Activated T-helper 17 cell treated with anti-CD3 and anti-CD28 coated beads, Interleukin-2, amount 50 U/mL, for 72 hours (primary cell): ENCODE measurements around the gene FHAD1. TPM values are rescaled to one million over a fixed set of nuclear protein-coding genes. Genes with fewer than 3 reads are reported as not detected.

Experiments used
- ATAC-seq: fragments of 150-1000 bp; cut with Tn5 transposase; replicated peaks from 2 replicates; pipeline ENCODE4 v1.10.0; 2021; ENCODE audit warnings: mild to moderate bottlenecking, moderate library complexity
- H3K27ac Mint-ChIP-seq: one replicate; pipeline ENCODE4 v1.8.0; 2022; ENCODE audit warnings: mixed read lengths
- H3K27me3 Mint-ChIP-seq: one replicate; pipeline ENCODE4 v1.8.0; 2022; ENCODE audit warnings: mixed read lengths
- H3K36me3 Mint-ChIP-seq: one replicate; pipeline ENCODE4 v1.8.0; 2022; ENCODE audit warnings: low read depth, mild to moderate bottlenecking, mixed read lengths
- H3K4me1 Mint-ChIP-seq: one replicate; pipeline ENCODE4 v1.8.0; 2022; ENCODE audit warnings: mixed read lengths
- H3K4me3 Mint-ChIP-seq: one replicate; pipeline ENCODE4 v1.8.0; 2022; ENCODE audit warnings: mild to moderate bottlenecking, mixed read lengths
- H3K9me3 Mint-ChIP-seq: one replicate; pipeline ENCODE4 v1.8.0; 2022; ENCODE audit warnings: mixed read lengths
- total RNA-seq, 2 donors: library from RNA; stranded (reverse); gene quantifications; one replicate each; pipeline ENCODE4 v1.2.3, GENCODE V29; 2022

Gene FHAD1
- total RNA-seq, 2 donors from 2014 or later: not detected

DNA sequence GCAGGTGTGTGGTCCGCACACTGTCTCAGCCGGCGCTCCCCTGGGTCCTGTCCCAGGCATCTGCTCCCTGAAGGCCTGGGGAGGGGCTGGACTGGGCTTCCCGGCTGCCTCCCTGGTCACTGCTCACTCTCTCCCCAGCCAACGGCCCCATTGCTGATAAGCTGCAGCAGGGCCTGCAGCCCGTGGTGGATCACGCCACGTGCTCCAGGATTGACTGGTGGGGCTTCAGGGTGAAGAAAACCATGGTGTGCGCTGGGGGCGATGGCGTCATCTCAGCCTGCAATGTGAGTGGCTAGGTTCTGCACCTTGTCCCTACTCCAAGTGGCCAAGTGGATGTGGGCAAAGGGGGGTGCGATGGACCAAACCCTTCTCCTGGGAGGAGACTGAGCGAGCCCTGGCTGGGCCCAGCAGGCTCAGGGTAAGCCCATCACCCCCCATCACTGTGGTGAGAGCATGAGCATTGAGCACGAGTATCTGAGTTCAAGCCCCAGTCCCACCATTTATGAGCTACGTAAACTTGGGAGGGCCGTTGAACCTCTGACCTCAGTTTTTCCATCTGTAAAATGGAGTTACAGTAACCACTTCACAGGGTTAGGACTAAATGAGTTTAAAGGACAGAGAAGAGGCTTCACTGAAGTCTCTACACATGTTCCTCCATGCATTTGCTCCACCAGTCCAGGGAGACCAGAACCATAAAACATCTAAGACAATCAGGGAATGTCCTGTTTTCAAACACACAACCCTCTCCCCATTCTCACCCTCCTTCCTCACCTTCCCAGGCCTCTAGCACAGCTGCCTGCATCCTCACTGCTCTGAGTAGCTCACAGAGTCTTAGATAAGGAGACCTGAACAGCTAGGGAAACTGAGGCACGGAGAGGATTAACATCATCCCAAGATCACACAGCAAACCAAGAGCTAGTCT is 197.7 kb downstream of the FHAD1 start:
- ATAC-seq: no peak
- H3K27me3 Mint-ChIP-seq: peaks cover 12% of the 10 kb centered on the region
- H3K27ac Mint-ChIP-seq: no peak overlapping the region
- H3K36me3 Mint-ChIP-seq: no peaks in the 10 kb centered on the region
- no peak overlapping the region for H3K4me3 Mint-ChIP-seq
- no peaks in the 10 kb centered on the region for H3K9me3 Mint-ChIP-seq
- H3K4me1 Mint-ChIP-seq: peaks cover 4% of the 10 kb centered on the region

DNA sequence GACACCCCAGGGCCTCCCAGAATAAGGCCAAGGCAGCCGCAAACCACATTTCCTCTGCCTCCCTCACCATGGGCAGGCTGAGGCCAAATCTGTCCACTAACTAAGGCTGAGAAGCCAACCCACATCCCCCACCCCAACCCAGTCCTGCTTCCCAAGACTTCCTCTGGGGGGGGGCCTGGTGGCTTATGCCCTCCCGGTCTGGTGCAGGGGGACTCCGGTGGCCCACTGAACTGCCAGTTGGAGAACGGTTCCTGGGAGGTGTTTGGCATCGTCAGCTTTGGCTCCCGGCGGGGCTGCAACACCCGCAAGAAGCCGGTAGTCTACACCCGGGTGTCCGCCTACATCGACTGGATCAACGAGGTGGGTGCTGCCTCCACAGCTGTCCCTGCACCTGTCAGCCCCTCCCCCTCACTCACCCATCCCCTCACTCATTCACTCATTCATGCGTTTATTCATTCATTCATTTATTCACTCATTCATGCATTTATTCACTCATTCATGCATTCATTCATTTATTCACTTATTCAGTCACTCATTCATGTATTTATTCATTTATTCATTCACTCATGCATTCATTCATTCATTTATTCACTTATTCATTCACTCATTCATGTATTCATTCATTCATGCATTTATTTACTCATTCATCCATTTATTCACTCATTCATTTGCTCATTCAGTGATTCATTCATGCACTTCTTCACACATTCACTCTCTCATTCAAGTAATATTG is 198.5 kb downstream of the FHAD1 start:
- Mint-ChIP-seq H3K36me3 (no peaks in the 10 kb centered on the region), H3K4me3 (no peak overlapping the region), H3K27ac (no peak overlapping the region), H3K27me3 (peaks cover 13% of the 10 kb centered on the region), H3K4me1 (peaks cover 4% of the 10 kb centered on the region), H3K9me3 (no peaks in the 10 kb centered on the region)
- no peak for ATAC-seq

DNA sequence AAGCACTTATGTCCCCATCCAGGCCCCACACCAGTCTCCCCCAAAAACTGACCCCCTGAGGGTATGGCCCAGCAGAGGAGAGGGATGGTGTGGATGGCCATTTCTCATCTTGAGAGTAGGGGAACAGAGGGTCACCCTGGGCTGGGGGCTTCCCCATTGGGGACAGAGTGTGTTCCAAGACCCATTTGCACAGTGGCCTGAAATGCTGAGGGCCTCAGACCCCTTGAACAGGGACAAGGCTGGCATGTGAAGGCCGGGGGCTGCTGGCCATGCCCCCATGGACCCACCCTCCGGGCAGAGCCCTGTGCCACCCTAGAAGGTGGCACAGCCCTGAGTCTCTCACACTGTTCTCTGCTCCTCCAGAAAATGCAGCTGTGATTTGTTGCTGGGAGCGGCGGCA is 199.2 kb downstream of the FHAD1 start:
- H3K27me3 Mint-ChIP-seq: peaks cover 13% of the 10 kb centered on the region
- no peaks in the 10 kb centered on the region for H3K9me3 Mint-ChIP-seq
- peaks cover 4% of the 10 kb centered on the region for H3K4me1 Mint-ChIP-seq
- H3K36me3 Mint-ChIP-seq: no peaks in the 10 kb centered on the region
- H3K27ac Mint-ChIP-seq: no peak overlapping the region
- no peak for ATAC-seq
- H3K4me3 Mint-ChIP-seq: no peak overlapping the region

Other genes starting within 250 kb of the FHAD1 start
- not detected for gene TMEM51, start 93.5 kb upstream of the FHAD1 start, total RNA-seq
- gene EFHD2, start 162.7 kb downstream of the FHAD1 start, total RNA-seq: 10 to 100 TPM; 44.6 to 90.4 TPM
- not detected for gene CTRC, start 191.2 kb downstream of the FHAD1 start, total RNA-seq
- not detected for gene CELA2A, start 209.5 kb downstream of the FHAD1 start, total RNA-seq
- gene CELA2B, start 228.9 kb downstream of the FHAD1 start, total RNA-seq: not detected